IPS-15b (cell line): ENCODE results near the gene ME1.

Source experiments
- H3K27me3 ChIP-seq: one replicate; pipeline ENCODE4 v1.6.1; 2013; ENCODE audit warnings: low read length; ENCODE audit not compliant: control insufficient read depth, insufficient read depth
- H3K36me3 ChIP-seq: one replicate; pipeline ENCODE4 v1.6.1; 2013; ENCODE audit warnings: low read length; ENCODE audit not compliant: control insufficient read depth, insufficient read depth
- H3K4me1 ChIP-seq: one replicate; pipeline ENCODE4 v1.6.1; 2013; ENCODE audit warnings: mild to moderate bottlenecking, low read length; ENCODE audit not compliant: control insufficient read depth, insufficient read depth
- H3K4me3 ChIP-seq: one replicate; pipeline ENCODE4 v1.5.1; 2013; ENCODE audit warnings: low read depth, low read length
- H3K9ac ChIP-seq: one replicate; pipeline ENCODE4 v1.6.1; 2013; ENCODE audit warnings: low read depth, mild to moderate bottlenecking, low read length
- H3K9me3 ChIP-seq: one replicate; pipeline ENCODE4 v1.6.1; 2013; ENCODE audit warnings: mild to moderate bottlenecking, low read length; ENCODE audit not compliant: control insufficient read depth, insufficient read depth

The ME1 gene

GRCh38 chr6:83431545-83432155 is 799 bp upstream of the ME1 start:
- Histone ChIP-seq H3K36me3 (no peaks in the 10 kb centered on the region), H3K4me1 (peaks cover 5% of the 10 kb centered on the region), H3K27me3 (peaks cover 9% of the 10 kb centered on the region), H3K9me3 (no peaks in the 10 kb centered on the region), H3K4me3 (peak overlapping the region; percentile 85), H3K9ac (peak overlapping the region; percentile 41)

GRCh38 chr6:83429857-83430610 is 817 bp downstream of the ME1 start:
- peaks cover 5% of the 10 kb centered on the region for H3K4me1 ChIP-seq
- peaks cover 9% of the 10 kb centered on the region for H3K27me3 ChIP-seq
- no peaks in the 10 kb centered on the region for H3K9me3 ChIP-seq
- H3K9ac ChIP-seq: peak overlapping the region; percentile 58
- peak overlapping the region; percentile 85 for H3K4me3 ChIP-seq
- H3K36me3 ChIP-seq: no peaks in the 10 kb centered on the region

- H3K4me3 ChIP-seq: no peak overlapping the region
Observed at GRCh38 chr6:83429269-83429668, 1.6 kb downstream of the ME1 start.

GRCh38 chr6:83424392-83425018 is 6.3 kb downstream of the ME1 start:
- Histone ChIP-seq H3K27me3 (peaks cover under 1% of the 10 kb centered on the region), H3K4me1 (no peaks in the 10 kb centered on the region), H3K9me3 (no peaks in the 10 kb centered on the region), H3K9ac (no peak overlapping the region), H3K36me3 (no peaks in the 10 kb centered on the region), H3K4me3 (no peak overlapping the region)

More at GRCh38 chr6:83429269-83429668, 1.6 kb downstream of the ME1 start:
- H3K27me3 ChIP-seq: peaks cover 9% of the 10 kb centered on the region
- no peak overlapping the region for H3K9ac ChIP-seq
- H3K36me3 ChIP-seq: no peaks in the 10 kb centered on the region
- no peaks in the 10 kb centered on the region for H3K9me3 ChIP-seq
- H3K4me1 ChIP-seq: peaks cover 5% of the 10 kb centered on the region

- Histone ChIP-seq H3K4me3 (no peak overlapping the region), H3K4me1 (no peaks in the 10 kb centered on the region), H3K27me3 (no peaks in the 10 kb centered on the region), H3K9ac (no peak overlapping the region), H3K36me3 (no peaks in the 10 kb centered on the region), H3K9me3 (no peaks in the 10 kb centered on the region)
Observed at GRCh38 chr6:83417880-83418663, 12.8 kb downstream of the ME1 start.

- no peak overlapping the region for H3K4me3 ChIP-seq
- H3K36me3 ChIP-seq: no peaks in the 10 kb centered on the region
- H3K9me3 ChIP-seq: no peaks in the 10 kb centered on the region
- H3K4me1 ChIP-seq: no peaks in the 10 kb centered on the region
- no peaks in the 10 kb centered on the region for H3K27me3 ChIP-seq
- no peak overlapping the region for H3K9ac ChIP-seq
Observed at GRCh38 chr6:83413068-83413467, 17.8 kb downstream of the ME1 start.

GRCh38 chr6:83411731-83412130 is 19.1 kb downstream of the ME1 start:
- no peaks in the 10 kb centered on the region for H3K4me1 ChIP-seq
- no peak overlapping the region for H3K4me3 ChIP-seq
- H3K36me3 ChIP-seq: no peaks in the 10 kb centered on the region
- no peak overlapping the region for H3K9ac ChIP-seq
- H3K27me3 ChIP-seq: no peaks in the 10 kb centered on the region
- H3K9me3 ChIP-seq: no peaks in the 10 kb centered on the region

- no peaks in the 10 kb centered on the region for H3K27me3 ChIP-seq
- H3K9me3 ChIP-seq: no peaks in the 10 kb centered on the region
- H3K36me3 ChIP-seq: no peaks in the 10 kb centered on the region
- no peak overlapping the region for H3K4me3 ChIP-seq
- no peaks in the 10 kb centered on the region for H3K4me1 ChIP-seq
- no peak overlapping the region for H3K9ac ChIP-seq
Observed at GRCh38 chr6:83403191-83403590, 27.7 kb downstream of the ME1 start.

GRCh38 chr6:83389606-83390005 is 41.2 kb downstream of the ME1 start:
- Histone ChIP-seq H3K4me1 (no peaks in the 10 kb centered on the region), H3K9ac (no peak overlapping the region), H3K27me3 (no peaks in the 10 kb centered on the region), H3K36me3 (no peaks in the 10 kb centered on the region), H3K9me3 (no peaks in the 10 kb centered on the region), H3K4me3 (no peak overlapping the region)

GRCh38 chr6:83385473-83385872 is 45.4 kb downstream of the ME1 start:
- H3K9me3 ChIP-seq: no peaks in the 10 kb centered on the region
- no peaks in the 10 kb centered on the region for H3K4me1 ChIP-seq
- H3K4me3 ChIP-seq: no peak overlapping the region
- no peak overlapping the region for H3K9ac ChIP-seq
- H3K36me3 ChIP-seq: no peaks in the 10 kb centered on the region
- no peaks in the 10 kb centered on the region for H3K27me3 ChIP-seq

GRCh38 chr6:83384751-83385150 is 46.1 kb downstream of the ME1 start:
- Histone ChIP-seq H3K4me3 (no peak overlapping the region), H3K4me1 (no peaks in the 10 kb centered on the region), H3K27me3 (no peaks in the 10 kb centered on the region), H3K9me3 (no peaks in the 10 kb centered on the region), H3K36me3 (no peaks in the 10 kb centered on the region), H3K9ac (no peak overlapping the region)
